PC-9 (cell line): ENCODE results near the gene PLIN5. TPM values are rescaled to one million over a fixed set of nuclear protein-coding genes. Genes with fewer than 3 reads are reported as not detected.

Source experiments
- BruUV-seq: library from RNA; stranded (reverse); fragments of 400-500 nt; replicated peaks from 2 replicates; lab custom pipeline; 2021; lab: Mats Ljungman, UMichigan
- CTCF ChIA-PET: fragments of 300-600 bp; sonication (Branson Sonifier 250); formaldehyde crosslinking; loops from one replicate; lab custom pipeline; 2022; ENCODE audit warnings: antibody characterized with exemption; lab: Charles Lee
- POLR2A ChIA-PET: fragments of 300-600 bp; sonication (Branson Sonifier 250); formaldehyde crosslinking; loops from one replicate; lab custom pipeline; 2022; ENCODE audit warnings: antibody characterized with exemption; ENCODE audit not compliant: unreplicated experiment; lab: Charles Lee
- DNase-seq, 2 experiments: peaks; one replicate each; pipeline versions ENCODE4 v3.0.0 to v3.0.0-alpha.2; 2015 to 2022; ENCODE audit warnings: mixed read lengths in 1 of 2
- H2AFZ ChIP-seq: fragments of 200-600 bp; sonication (generic); 2 replicates; pipeline ENCODE4 v1.8.1; 2017; ENCODE audit warnings: antibody characterized with exemption
- H3F3A ChIP-seq: fragments of 200-600 bp; sonication (generic); 2 replicates; pipeline ENCODE4 v1.8.1; 2017; ENCODE audit warnings: antibody characterized with exemption, mild to moderate bottlenecking, low read depth; ENCODE audit not compliant: insufficient read depth
- H3K27ac ChIP-seq: fragments of 200-600 bp; sonication (generic); 2 replicates; pipeline ENCODE4 v1.6.1; 2016; ENCODE audit warnings: mixed run types
- H3K27me3 ChIP-seq: fragments of 200-600 bp; sonication (generic); 2 replicates; pipeline ENCODE4 v1.6.1; 2016; ENCODE audit warnings: low read depth, mixed run types; ENCODE audit not compliant: insufficient read depth
- H3K36me3 ChIP-seq: fragments of 200-600 bp; sonication (generic); 2 replicates; pipeline ENCODE4 v1.6.1; 2016; ENCODE audit warnings: low read depth, mixed run types
- H3K4me1 ChIP-seq: fragments of 200-600 bp; sonication (generic); replicated peaks from 2 replicates; pipeline ENCODE4 v1.6.1; 2016; ENCODE audit warnings: mixed run types; ENCODE audit not compliant: insufficient read depth
- H3K4me2 ChIP-seq: fragments of 200-600 bp; sonication (generic); 2 replicates; pipeline ENCODE4 v1.6.1; 2017; ENCODE audit warnings: mixed run types
- H3K4me3 ChIP-seq: fragments of 200-600 bp; sonication (generic); 2 replicates; pipeline ENCODE4 v1.6.1; 2016; ENCODE audit warnings: mixed run types
- H3K79me2 ChIP-seq: fragments of 200-600 bp; sonication (generic); 2 replicates; pipeline ENCODE4 v1.6.1; 2017; ENCODE audit warnings: low read depth, mixed run types
- H3K9me2 ChIP-seq: fragments of 200-600 bp; sonication (generic); 2 replicates; pipeline ENCODE4 v1.8.1; 2017; ENCODE audit warnings: mild to moderate bottlenecking; ENCODE audit not compliant: insufficient read depth
- H3K9me3 ChIP-seq: fragments of 200-600 bp; sonication (generic); 2 replicates; pipeline ENCODE4 v1.8.1; 2016; ENCODE audit warnings: low read depth; ENCODE audit not compliant: insufficient read depth
- H4K20me1 ChIP-seq: fragments of 200-600 bp; sonication (generic); 2 replicates; pipeline ENCODE4 v1.8.1; 2017; ENCODE audit not compliant: insufficient read depth
- EZH2 ChIP-seq: fragments of 200-600 bp; sonication (generic); IDR thresholded peaks from 2 replicates; pipeline ENCODE4 v1.8.0; 2017; ENCODE audit warnings: antibody characterized with exemption, low read depth
- intact Hi-C: fragments of 100-400 bp; cut with micrococcal nuclease; formaldehyde crosslinking; loops from one replicate; pipeline ENCODE4 v1.10.0; 2022; ENCODE audit not compliant: unreplicated experiment
- total RNA-seq: library from RNA; stranded (reverse); gene quantifications from 2 replicates; pipeline ENCODE4 v1.2.3, GENCODE V29; 2021
- TF ChIP-seq, protein P1 (sequence below): fragments of 200-600 bp; sonication (generic); conservative IDR thresholded peaks from 2 replicates; pipeline ENCODE4 v1.6.1; 2017; ENCODE audit warnings: mixed run types, antibody characterized with exemption, mild to moderate bottlenecking, moderate library complexity

Gene PLIN5
- total RNA-seq, 1 experiment from 2014 or later: 4.4 TPM

DNA sequence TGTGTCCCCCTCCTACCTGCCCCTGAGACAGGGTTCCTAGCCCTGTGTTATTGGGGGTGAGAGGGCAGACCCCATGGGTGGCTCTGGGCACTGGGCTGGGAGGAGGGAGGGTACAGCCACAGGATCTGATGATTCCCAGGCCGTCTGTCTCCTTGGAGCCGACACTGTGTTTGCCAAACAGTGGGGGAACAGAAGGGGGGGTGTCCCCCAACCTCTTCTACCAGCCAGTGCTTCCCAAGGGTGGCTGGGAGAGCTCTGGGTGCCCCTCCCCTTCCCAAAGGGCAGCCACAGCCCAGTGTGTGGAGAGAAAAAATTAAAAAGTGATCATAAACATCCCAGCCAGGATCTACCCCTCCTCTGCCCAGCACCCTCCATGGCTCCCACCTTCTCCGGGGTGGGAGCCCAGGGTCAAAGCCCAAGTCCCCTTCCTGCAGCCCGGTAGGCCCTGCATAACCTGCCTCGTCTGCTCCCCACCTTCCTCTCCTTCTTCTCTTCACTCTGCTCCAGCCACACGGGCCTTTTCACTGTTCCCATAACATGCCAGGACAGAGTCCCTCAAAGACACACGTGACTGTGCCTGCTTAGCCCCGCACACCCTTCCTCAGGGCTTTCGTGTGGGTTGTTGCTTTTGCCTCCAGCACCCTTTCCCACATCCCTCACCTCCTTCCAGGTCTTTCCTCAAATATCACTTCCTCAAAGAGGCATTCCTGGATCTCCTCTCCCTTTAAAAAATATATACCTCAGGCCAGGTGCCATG, 15.3 kb downstream of the PLIN5 start:
- Histone ChIP-seq H2AFZ (no peak overlapping the region), H3K9me3 (no peaks in the 10 kb centered on the region), H3K4me3 (no peak overlapping the region), H3K4me2 (no peak overlapping the region), H3K27me3 (no peaks in the 10 kb centered on the region), H3F3A (peaks cover 12% of the 10 kb centered on the region; the same call in 1 of the 2 replicates), H3K4me1 (peaks cover 43% of the 10 kb centered on the region), H3K79me2 (no peaks in the 10 kb centered on the region), H3K9me2 (no peaks in the 10 kb centered on the region), H3K27ac (no peak overlapping the region), H3K36me3 (no peaks in the 10 kb centered on the region), H4K20me1 (no peaks in the 10 kb centered on the region)
- no peak for DNase-seq
- no TSS peak for BruUV-seq
- TF ChIP-seq EZH2: no peak
- TF ChIP-seq, protein P1, sequence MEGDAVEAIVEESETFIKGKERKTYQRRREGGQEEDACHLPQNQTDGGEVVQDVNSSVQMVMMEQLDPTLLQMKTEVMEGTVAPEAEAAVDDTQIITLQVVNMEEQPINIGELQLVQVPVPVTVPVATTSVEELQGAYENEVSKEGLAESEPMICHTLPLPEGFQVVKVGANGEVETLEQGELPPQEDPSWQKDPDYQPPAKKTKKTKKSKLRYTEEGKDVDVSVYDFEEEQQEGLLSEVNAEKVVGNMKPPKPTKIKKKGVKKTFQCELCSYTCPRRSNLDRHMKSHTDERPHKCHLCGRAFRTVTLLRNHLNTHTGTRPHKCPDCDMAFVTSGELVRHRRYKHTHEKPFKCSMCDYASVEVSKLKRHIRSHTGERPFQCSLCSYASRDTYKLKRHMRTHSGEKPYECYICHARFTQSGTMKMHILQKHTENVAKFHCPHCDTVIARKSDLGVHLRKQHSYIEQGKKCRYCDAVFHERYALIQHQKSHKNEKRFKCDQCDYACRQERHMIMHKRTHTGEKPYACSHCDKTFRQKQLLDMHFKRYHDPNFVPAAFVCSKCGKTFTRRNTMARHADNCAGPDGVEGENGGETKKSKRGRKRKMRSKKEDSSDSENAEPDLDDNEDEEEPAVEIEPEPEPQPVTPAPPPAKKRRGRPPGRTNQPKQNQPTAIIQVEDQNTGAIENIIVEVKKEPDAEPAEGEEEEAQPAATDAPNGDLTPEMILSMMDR: no peak
- CTCF ChIA-PET: no interaction called here
- intact Hi-C loops: loop anchor here (5.0 kb wide), 1 partner anchor 118 kb away; the partner anchor contains the start of gene TNFAIP8L1
- POLR2A ChIA-PET: no interaction called here

DNA sequence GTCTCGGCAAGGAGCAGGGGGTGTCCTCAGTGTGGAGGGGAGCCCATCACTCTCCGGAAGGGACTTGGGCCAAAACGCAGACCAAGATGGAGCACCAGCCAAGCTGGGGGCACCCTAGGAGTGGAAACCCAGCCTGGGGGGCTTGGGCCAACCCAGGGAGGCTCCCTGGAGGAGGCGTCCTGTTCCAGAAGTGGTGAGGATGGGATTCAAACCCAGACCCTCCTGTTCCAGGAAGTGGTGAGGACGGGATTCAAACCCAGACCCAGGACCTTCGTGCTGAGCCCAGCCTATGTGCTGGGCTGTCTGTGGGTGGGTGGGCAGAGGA, 15.9 kb downstream of the PLIN5 start:
- Histone ChIP-seq H3K4me3 (no peak overlapping the region), H3F3A (peaks cover 12% of the 10 kb centered on the region; the same call in 1 of the 2 replicates), H2AFZ (0 out of 2 replicates have a peak overlapping the region, but pooled peaks have one; percentile 48), H3K9me2 (no peaks in the 10 kb centered on the region), H4K20me1 (no peaks in the 10 kb centered on the region), H3K4me2 (peak overlapping the region; percentile 75), H3K9me3 (no peaks in the 10 kb centered on the region), H3K36me3 (no peaks in the 10 kb centered on the region), H3K4me1 (peaks cover 43% of the 10 kb centered on the region), H3K27ac (peak overlapping the region; percentile 80), H3K27me3 (no peaks in the 10 kb centered on the region), H3K79me2 (no peaks in the 10 kb centered on the region)
- ChIA-PET POLR2A (no interaction called here), CTCF (no interaction called here)
- DNase-seq: no peak
- TF ChIP-seq, protein P1: no peak
- no peak for TF ChIP-seq EZH2
- no TSS peak for BruUV-seq
- intact Hi-C loops: no loop called here

DNA sequence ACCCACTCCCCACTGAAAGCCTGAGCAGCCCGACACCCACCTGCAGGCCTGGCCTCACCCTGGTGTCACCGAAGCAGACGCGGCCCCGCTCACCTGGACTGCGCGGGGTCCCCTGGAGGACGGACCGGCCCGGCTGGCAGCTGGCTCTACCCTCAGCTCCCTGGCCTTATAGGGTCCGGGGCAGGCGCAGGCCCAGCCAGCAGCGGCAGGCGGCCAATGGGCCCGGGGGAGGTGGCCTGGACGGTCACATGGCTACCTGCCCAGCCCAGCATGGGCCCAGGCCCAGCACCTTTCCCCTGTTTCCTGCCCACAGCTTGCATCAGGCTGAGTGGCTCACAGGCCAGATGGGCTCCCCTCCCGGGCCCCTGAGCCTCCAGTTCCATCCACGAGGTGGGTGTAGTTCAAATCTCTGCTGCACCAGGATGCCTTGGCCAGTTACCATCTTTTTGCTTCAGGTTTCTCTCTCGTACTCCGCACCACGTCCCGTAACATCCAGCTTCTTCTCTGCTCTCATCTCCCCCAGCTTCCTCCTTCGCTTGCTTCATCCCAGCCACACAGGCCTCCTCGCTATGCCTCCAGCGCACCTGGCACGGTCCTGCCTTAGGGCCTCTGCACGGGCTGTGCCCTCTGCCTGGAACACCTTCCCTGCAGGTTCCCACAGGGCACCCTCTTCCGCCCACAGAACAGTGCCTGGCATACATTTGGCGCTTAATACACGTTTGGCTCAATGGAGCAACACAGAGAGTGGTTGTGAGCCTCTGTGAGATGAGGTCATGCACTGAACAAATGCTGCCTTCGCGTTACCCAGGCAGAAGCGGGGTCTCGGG, 16.5 kb downstream of the PLIN5 start, which contains the start of gene PLIN4:
Gene PLIN4, minus strand, starts transcription at position 142 of the 827 bp plus-strand sequence. CDS start 214 bp downstream, outside the sequence.
- Histone ChIP-seq H3K4me1 (peaks cover 43% of the 10 kb centered on the region), H3K79me2 (no peaks in the 10 kb centered on the region), H3K4me3 (peak within 1 kb of the TSS; percentile 18; the same call in 1 of the 2 replicates), H3K27ac (peak within 1 kb of the TSS; percentile 80), H4K20me1 (no peaks in the 10 kb centered on the region), H3K9me3 (no peaks in the 10 kb centered on the region), H3F3A (peaks cover 12% of the 10 kb centered on the region; the same call in 1 of the 2 replicates), H3K9me2 (no peaks in the 10 kb centered on the region), H2AFZ (0 out of 2 replicates have a peak within 1 kb of the TSS, but pooled peaks have one; percentile 48), H3K4me2 (peak within 1 kb of the TSS; percentile 75), H3K36me3 (no peaks in the 10 kb centered on the region), H3K27me3 (no peaks in the 10 kb centered on the region)
- no peak for TF ChIP-seq EZH2
- TF ChIP-seq, protein P1: no peak
- CTCF ChIA-PET: no interaction called here
- POLR2A ChIA-PET: interaction anchor here (0.5 kb wide), 1 partner anchor 39 kb away, joined by 24 read pairs; no protein-coding TSS in a partner anchor
- BruUV-seq: no TSS peak
- intact Hi-C loops: no loop called here
- DNase-seq: peak; percentile 58 to 62
